Activated T-cell treated with anti-CD3 and anti-CD28 coated beads, Interleukin-2, amount 50 U/mL, for 48 hours (primary cell): ENCODE results near the gene CLSTN2.

Source experiments
- DNase-seq, 2 experiments: peaks; one replicate each; pipeline ENCODE4 v3.0.0-alpha.2; 2020

The CLSTN2 gene

GRCh38 chr3:140434261-140434905 is 499.4 kb downstream of the CLSTN2 start:
- DNase-seq = no peak

- no peak for DNase-seq
These were observed 501.4 kb downstream of the CLSTN2 start for GRCh38 chr3:140436421-140436820.

- DNase-seq = no peak
These were observed 503.9 kb downstream of the CLSTN2 start for GRCh38 chr3:140438736-140439470.

GRCh38 chr3:140439527-140439926 is 504.5 kb downstream of the CLSTN2 start:
- no peak for DNase-seq

GRCh38 chr3:140440446-140440845 is 505.5 kb downstream of the CLSTN2 start:
- DNase-seq = no peak

GRCh38 chr3:140441006-140441405 is 506.0 kb downstream of the CLSTN2 start:
- DNase-seq = no peak

- DNase-seq = no peak
These were observed 507.6 kb downstream of the CLSTN2 start for GRCh38 chr3:140442621-140443020.

- DNase-seq = no peak
These were observed 508.1 kb downstream of the CLSTN2 start for GRCh38 chr3:140443073-140443472.

- DNase-seq = no peak
These were observed 508.8 kb downstream of the CLSTN2 start for GRCh38 chr3:140443806-140444205.

- DNase-seq = no peak
These were observed 511.7 kb downstream of the CLSTN2 start for GRCh38 chr3:140446734-140447133.

- no peak for DNase-seq
These were observed 512.2 kb downstream of the CLSTN2 start for GRCh38 chr3:140447136-140447535.

- no peak for DNase-seq
These were observed 513.0 kb downstream of the CLSTN2 start for GRCh38 chr3:140448001-140448400.

- DNase-seq = no peak
These were observed 514.6 kb downstream of the CLSTN2 start for GRCh38 chr3:140449413-140450256.

- no peak for DNase-seq
These were observed 518.8 kb downstream of the CLSTN2 start for GRCh38 chr3:140453750-140454149.

- no peak for DNase-seq
These were observed 520.7 kb downstream of the CLSTN2 start for GRCh38 chr3:140455521-140456214.

GRCh38 chr3:140456974-140457373 is 522.0 kb downstream of the CLSTN2 start:
- no peak for DNase-seq

GRCh38 chr3:140459462-140459861 is 524.5 kb downstream of the CLSTN2 start:
- DNase-seq = no peak

GRCh38 chr3:140461250-140461649 is 526.3 kb downstream of the CLSTN2 start:
- DNase-seq = no peak

GRCh38 chr3:140463355-140463754 is 528.4 kb downstream of the CLSTN2 start:
- no peak for DNase-seq

GRCh38 chr3:140465988-140466387 is 531.0 kb downstream of the CLSTN2 start:
- no peak for DNase-seq

GRCh38 chr3:140466535-140466934 is 531.5 kb downstream of the CLSTN2 start:
- no peak for DNase-seq

- DNase-seq = peak in 1 of 2 experiments; percentile 15
These were observed 532.2 kb downstream of the CLSTN2 start for GRCh38 chr3:140467104-140467577.

GRCh38 chr3:140467796-140468315 is 532.9 kb downstream of the CLSTN2 start:
- DNase-seq = no peak
